Heart left ventricle (tissue), 16 donors: ENCODE data around the gene ARL8B. TPM values are rescaled to one million over a fixed set of nuclear protein-coding genes. Genes with fewer than 3 reads are reported as not detected.
"Not testable (repeated sequence)": the region's sequence is repeated elsewhere in the genome, so short reads cannot be mapped to it uniquely, and the experiment has no call there.

Experiments
- ATAC-seq, 4 donors: fragments of 200-7000 bp; cut with Tn5 transposase; one replicate each; pipeline ENCODE4 v1.9.1; 2020 to 2022; ENCODE audit warnings: moderate library complexity in 4 of 4, mild to moderate bottlenecking in 3 of 4, moderate number of reproducible peaks in 1 of 4
- DNase-seq, 5 donors: peaks; one replicate each; pipeline ENCODE4 v3.0.0-alpha.2; 2020
- H3K27ac ChIP-seq, 12 donors: fragments of 200-600 bp; sonication (generic) in 4 of 12; one replicate each; pipeline versions ENCODE4 v1.5.0 to v1.8.0; 2016 to 2022; ENCODE audit warnings: mild to moderate bottlenecking in 2 of 12
- H3K27me3 ChIP-seq, 9 donors: fragments of 200-600 bp; sonication (generic) in 2 of 9; one replicate each; pipeline versions ENCODE4 v1.5.1 to v1.8.0; 2016 to 2022; ENCODE audit warnings: mild to moderate bottlenecking in 3 of 9
- H3K36me3 ChIP-seq, 9 donors: fragments of 200-600 bp; sonication (generic) in 2 of 9; one replicate each; pipeline versions ENCODE4 v1.5.0 to v1.8.0; 2018 to 2022; ENCODE audit warnings: mild to moderate bottlenecking in 2 of 9
- H3K4me1 ChIP-seq, 12 donors: fragments of 200-600 bp; sonication (generic) in 4 of 12; one replicate each; pipeline versions ENCODE4 v1.5.0 to v1.8.0; 2016 to 2022; ENCODE audit warnings: mild to moderate bottlenecking in 3 of 12
- H3K4me3 ChIP-seq, 12 donors: fragments of 200-600 bp; sonication (generic) in 4 of 12; one replicate each; pipeline versions ENCODE4 v1.5.0 to v1.8.0; 2017 to 2022; ENCODE audit warnings: mild to moderate bottlenecking in 9 of 12, moderate library complexity in 4 of 12
- H3K9me3 ChIP-seq, 12 donors: fragments of 200-600 bp; sonication (generic) in 4 of 12; one replicate each; pipeline versions ENCODE4 v1.5.0 to v1.8.0; 2016 to 2022; ENCODE audit warnings: mild to moderate bottlenecking in 1 of 12
- POLR2A ChIP-seq, 2 donors: fragments of 450-650 bp; IDR thresholded peaks; one replicate each; pipeline ENCODE4 v1.6.1; 2017; ENCODE audit warnings: antibody characterized with exemption in 2 of 2, mild to moderate bottlenecking in 2 of 2, moderate library complexity in 2 of 2
- WGBS, 4 donors: extraction: QIAGEN DNeasy Blood & Tissue Kit in 2 of 4; methylation state at CpG; one replicate each; pipeline versions ENCODE4 v1.1.5 to v1.1.7; 2013 to 2018; 5-methylcytosine and 5-hydroxymethylcytosine counted together
- intact Hi-C, 10 donors: fragments of 100-400 bp; cut with DNase I; formaldehyde crosslinking; loops; one replicate each; pipeline versions ENCODE4 v1.11.1 to v1.14.2; 2022
- polyA plus RNA-seq, 2 donors: library from polyadenylated mRNA; stranded (reverse); fragments of 200-250 nt; gene quantifications; one replicate each; pipeline ENCODE4 v1.2.3, GENCODE V29; 2013
- total RNA-seq, 9 donors: library from RNA; depleted of rRNA in 2 of 9; stranded (reverse); fragments of >200 nt in 2 of 9; fragmentation: NEBNext Ultra II Directional in 3 of 9; extraction: Animal tissue kit (Norgen Biotek cat#: 25700) in 3 of 9; gene quantifications; one replicate each; pipeline versions ENCODE4 v1.1.0 to v1.2.4, GENCODE V29; 2016 to 2023
- TF ChIP-seq, protein P1 (sequence below), 12 donors: fragments of 200-600 bp; sonication (generic) in 4 of 12; IDR thresholded peaks; one replicate each; pipeline versions ENCODE4 v1.5.0 to v1.8.0; 2018 to 2022; ENCODE audit warnings: antibody characterized with exemption in 12 of 12, mild to moderate bottlenecking in 5 of 12
- donor health status: ischemic (EF 13 %, LVEDD 7.1; RV severe dilation, severe dysfunction).
- donor health status: healthy with polysubstance abuse.
- donor health status: DM: no; HTN: yes; CAD: no.
- donor health status: DM: no; HTN: no; CAD: no.
- donor health status: ischemic (EF 25% LVEDD 6.9; RV normal size, moderate dysfunction).
- donor health status: ischemic (EF 25% LVEDD 5.7; RV mildly dilated, moderate dysfunction).
- donor health status: healthy.
- donor health status: DM: yes; HTN: yes; CAD: no.
- donor health status: ischemic (EF 35%, LVEDD 5.7; RV mildly dilated, moderate dysfunction).
- donor health status: nonischemic (EF 11% LVEDD 7.7; RV severe dilation, severe dysfunction).
- donor health status: DM: yes; HTN: yes; CAD: no.
- donor health status: PGD.
- donor health status: ischemic (EF 29% LVEDD 5.4; RV normal size, mild dysfunction).
- donor health status: nonischemic (EF 23%, LVEDD 6.1; RV moderate dilation, normal function).

Gene ARL8B
- total and polyA plus RNA-seq, 11 donors = 32.9 to 106 (median 64.0) TPM

DNA sequence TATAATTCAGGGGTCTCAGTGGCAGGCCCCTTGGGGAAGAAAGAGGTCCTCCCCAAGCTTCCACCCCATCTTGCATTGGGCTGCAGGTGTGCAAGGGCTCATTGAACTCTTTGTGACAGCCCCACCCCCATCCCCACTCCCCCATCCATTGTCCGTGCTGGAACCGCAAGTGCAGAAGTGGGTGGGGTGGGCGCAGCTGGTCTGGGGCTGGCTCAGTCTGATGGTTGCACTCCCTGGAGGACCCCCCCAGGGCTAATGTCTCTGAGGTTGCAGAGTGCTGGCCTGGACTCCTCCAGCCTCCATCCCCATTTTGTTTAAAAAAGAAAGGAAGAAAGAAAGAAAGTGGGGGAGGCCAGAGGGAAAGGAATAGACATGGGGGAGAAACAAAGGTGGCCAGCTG, 42.3 kb upstream of the ARL8B start:
- Histone ChIP-seq H3K4me3 (no peak overlapping the region), H3K4me1 (no peaks in the 10 kb centered on the region), H3K9me3 (no peaks in the 10 kb centered on the region), H3K27ac (no peak overlapping the region), H3K27me3 (no peaks in the 10 kb centered on the region), H3K36me3 (no peaks in the 10 kb centered on the region)
- no peak for TF ChIP-seq POLR2A (IDR thresholded peaks at IDR 0.05)
- TF ChIP-seq, protein P1, sequence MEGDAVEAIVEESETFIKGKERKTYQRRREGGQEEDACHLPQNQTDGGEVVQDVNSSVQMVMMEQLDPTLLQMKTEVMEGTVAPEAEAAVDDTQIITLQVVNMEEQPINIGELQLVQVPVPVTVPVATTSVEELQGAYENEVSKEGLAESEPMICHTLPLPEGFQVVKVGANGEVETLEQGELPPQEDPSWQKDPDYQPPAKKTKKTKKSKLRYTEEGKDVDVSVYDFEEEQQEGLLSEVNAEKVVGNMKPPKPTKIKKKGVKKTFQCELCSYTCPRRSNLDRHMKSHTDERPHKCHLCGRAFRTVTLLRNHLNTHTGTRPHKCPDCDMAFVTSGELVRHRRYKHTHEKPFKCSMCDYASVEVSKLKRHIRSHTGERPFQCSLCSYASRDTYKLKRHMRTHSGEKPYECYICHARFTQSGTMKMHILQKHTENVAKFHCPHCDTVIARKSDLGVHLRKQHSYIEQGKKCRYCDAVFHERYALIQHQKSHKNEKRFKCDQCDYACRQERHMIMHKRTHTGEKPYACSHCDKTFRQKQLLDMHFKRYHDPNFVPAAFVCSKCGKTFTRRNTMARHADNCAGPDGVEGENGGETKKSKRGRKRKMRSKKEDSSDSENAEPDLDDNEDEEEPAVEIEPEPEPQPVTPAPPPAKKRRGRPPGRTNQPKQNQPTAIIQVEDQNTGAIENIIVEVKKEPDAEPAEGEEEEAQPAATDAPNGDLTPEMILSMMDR (IDR thresholded peaks at IDR 0.05) = no peak
- ATAC-seq (no peak), DNase-seq (no peak)
- 82 to 92% (median 87%) methylated on average over 3 of the region's 3 CpGs for WGBS, 4 donors
- intact Hi-C loops = no loop called here

DNA sequence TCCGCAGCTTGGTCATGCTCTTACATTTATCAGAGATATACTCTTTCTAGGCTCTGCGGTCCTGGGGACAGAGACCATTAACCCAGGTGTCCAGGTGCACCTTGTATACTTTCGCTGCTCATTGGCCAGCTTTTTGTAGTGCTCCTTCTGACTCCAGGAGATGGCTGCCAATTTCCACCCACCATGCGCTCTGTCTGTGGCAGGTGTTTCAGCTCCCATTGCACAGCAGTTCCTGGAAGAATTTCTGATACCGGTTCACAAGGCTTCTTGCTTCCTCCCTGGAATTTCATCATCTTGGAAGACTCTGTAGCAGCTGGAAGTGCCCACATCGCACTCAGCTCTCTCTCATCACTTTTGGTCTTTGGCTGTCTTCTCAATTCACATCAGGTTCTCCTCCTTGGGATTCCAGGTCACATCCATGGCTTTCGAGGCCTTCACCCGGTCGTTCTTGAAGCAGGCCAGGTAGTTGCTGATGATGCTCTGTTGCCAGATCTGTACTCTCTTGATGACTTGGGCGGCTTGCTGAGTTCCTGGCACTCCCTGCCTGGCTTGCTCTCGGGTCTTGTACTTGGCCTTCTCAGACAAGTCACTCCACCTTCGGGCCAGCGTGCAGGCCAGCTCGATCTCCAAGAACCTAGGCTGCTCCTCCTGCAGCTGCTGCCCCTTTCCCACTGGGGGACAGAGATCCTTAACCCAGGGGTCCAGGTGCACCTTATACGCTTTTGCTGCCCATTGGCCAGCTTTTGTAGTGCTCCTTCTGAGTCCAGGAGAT, 41.1 kb upstream of the ARL8B start:
- DNase-seq (no peak), ATAC-seq (no peak)
- intact Hi-C loops = no loop called here
- Histone ChIP-seq H3K27me3 (no peaks in the 10 kb centered on the region), H3K9me3 (no peaks in the 10 kb centered on the region), H3K4me1 (no peaks in the 10 kb centered on the region), H3K27ac (no peak overlapping the region), H3K4me3 (no peak overlapping the region), H3K36me3 (no peaks in the 10 kb centered on the region)
- TF ChIP-seq POLR2A (IDR thresholded peaks at IDR 0.05) = no peak
- TF ChIP-seq, protein P1 (IDR thresholded peaks at IDR 0.05) = no peak
- WGBS, 4 donors = 83 to 90% (median 87%) methylated on average over 14 to 15 of the region's 15 CpGs

DNA sequence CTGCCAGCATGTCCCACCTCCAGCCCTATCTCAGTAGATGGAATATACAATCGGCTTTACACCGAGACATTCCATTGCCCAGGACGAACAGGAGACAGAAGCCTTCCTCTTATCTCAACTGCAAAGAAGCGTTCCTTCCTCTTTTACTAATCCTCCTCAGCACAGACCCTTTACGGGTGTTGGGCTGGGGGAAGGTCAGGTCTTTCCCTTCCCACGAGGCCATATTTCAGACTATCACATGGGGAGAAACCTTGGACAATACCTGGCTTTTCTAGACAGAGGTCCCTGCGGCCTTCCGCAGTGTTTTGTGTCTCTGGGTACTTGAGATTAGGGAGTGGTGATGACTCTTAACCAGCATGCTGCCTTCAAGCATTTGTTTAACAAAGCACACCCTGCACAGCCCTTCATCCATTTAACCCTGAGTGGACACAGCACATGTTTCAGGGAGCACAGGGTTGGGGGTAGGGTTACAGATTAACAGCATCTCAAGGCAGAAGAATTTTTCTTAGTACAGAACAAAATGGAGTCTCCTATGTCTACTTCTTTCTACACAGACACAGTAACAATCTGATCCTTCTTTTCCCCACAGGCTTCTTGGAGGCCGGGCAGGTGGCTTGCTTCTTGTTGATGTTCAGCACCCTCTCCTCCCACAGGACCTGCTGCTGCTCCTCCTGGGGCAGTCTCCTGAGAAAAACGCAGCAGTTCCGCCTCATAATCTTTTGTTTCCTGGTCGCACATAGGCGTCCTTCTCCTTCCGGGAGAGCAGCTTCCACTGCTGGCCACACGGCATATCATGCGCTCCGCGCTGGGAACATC, 39.9 kb upstream of the ARL8B start:
- H3K9me3 ChIP-seq, DNase-seq, H3K27ac ChIP-seq, H3K4me3 ChIP-seq, ATAC-seq, intact Hi-C loops, H3K36me3 ChIP-seq, H3K27me3 ChIP-seq, H3K4me1 ChIP-seq: not testable (repeated sequence)
- WGBS, 4 donors = 63 to 68% (median 66%) methylated on average over 18 of the region's 18 CpGs

DNA sequence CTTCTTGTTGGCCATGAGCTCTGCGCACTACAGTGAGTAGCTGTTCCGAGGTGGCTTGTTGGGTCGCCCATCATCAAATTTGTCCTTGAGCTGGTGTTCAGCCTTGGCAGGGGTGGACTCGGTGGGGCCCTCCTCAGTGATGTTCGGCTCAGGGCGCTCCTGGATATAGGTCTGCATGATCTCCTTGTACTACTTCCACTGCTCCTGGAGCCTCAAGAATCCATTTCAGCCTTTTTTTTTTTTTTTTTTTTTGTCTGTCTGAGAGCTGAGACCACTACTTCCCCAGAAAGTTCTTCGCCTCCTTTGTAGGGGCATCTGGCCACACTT, 39.3 kb upstream of the ARL8B start:
- ATAC-seq = no peak
- no peaks in the 10 kb centered on the region for H3K36me3 ChIP-seq
- H3K4me3 ChIP-seq = no peak overlapping the region
- H3K9me3 ChIP-seq = no peaks in the 10 kb centered on the region
- intact Hi-C loops = no loop called here
- H3K4me1 ChIP-seq = peaks cover 0 to 4% (median 0%) of the 10 kb centered on the region in 12 donors
- TF ChIP-seq POLR2A (IDR thresholded peaks at IDR 0.05) = no peak
- TF ChIP-seq, protein P1 (IDR thresholded peaks at IDR 0.05) = no peak
- WGBS, 4 donors = 87 to 97% (median 91%) methylated on average over 7 of the region's 7 CpGs
- H3K27me3 ChIP-seq = no peaks in the 10 kb centered on the region
- DNase-seq = no peak
- H3K27ac ChIP-seq = no peak overlapping the region
